Glutamatergic neuron (in vitro differentiated cells): ENCODE results near the gene CNTF. TPM values are rescaled to one million over a fixed set of nuclear protein-coding genes. Genes with fewer than 3 reads are reported as not detected.

ENCODE experiments used
- DNase-seq: peaks from one replicate; pipeline ENCODE4 v3.0.0; 2022
- H3K27ac Mint-ChIP-seq: one replicate; pipeline ENCODE4 v1.8.0; 2020; ENCODE audit warnings: mild to moderate bottlenecking, mixed read lengths, inconsistent platforms; ENCODE audit not compliant: unreplicated experiment
- H3K27me3 Mint-ChIP-seq: one replicate; pipeline ENCODE4 v1.8.0; 2020; ENCODE audit warnings: mild to moderate bottlenecking, moderate library complexity, mixed read lengths, inconsistent platforms; ENCODE audit not compliant: unreplicated experiment
- H3K36me3 Mint-ChIP-seq: one replicate; pipeline ENCODE4 v1.8.0; 2020; ENCODE audit warnings: mild to moderate bottlenecking, mixed read lengths, inconsistent platforms; ENCODE audit not compliant: unreplicated experiment
- H3K4me1 Mint-ChIP-seq: one replicate; pipeline ENCODE4 v1.8.0; 2020; ENCODE audit warnings: mild to moderate bottlenecking, low read depth, mixed read lengths, inconsistent platforms; ENCODE audit not compliant: unreplicated experiment
- H3K4me3 Mint-ChIP-seq: one replicate; pipeline ENCODE4 v1.8.0; 2020; ENCODE audit warnings: mild to moderate bottlenecking, mixed read lengths, inconsistent platforms; ENCODE audit not compliant: unreplicated experiment
- H3K9me3 Mint-ChIP-seq: one replicate; pipeline ENCODE4 v1.8.0; 2020; ENCODE audit warnings: mild to moderate bottlenecking, moderate library complexity, mixed read lengths, inconsistent platforms; ENCODE audit not compliant: unreplicated experiment
- total RNA-seq: library from RNA; stranded (reverse); fragmentation: NEBNext Ultra II Directional; extraction: Animal tissue kit (Norgen Biotek cat#: 25700); gene quantifications from one replicate; pipeline ENCODE4 v1.2.1, GENCODE V29; 2021; ENCODE audit not compliant: unreplicated experiment
- TF ChIP-seq, protein P1 (sequence below): fragments of 200-600 bp; sonication (generic); IDR thresholded peaks from one replicate; pipeline ENCODE4 v1.5.0; 2021; ENCODE audit not compliant: partially characterized antibody, unreplicated experiment

The CNTF gene
- total RNA-seq, 1 donor from 2014 or later, result 4.6 TPM

DNA sequence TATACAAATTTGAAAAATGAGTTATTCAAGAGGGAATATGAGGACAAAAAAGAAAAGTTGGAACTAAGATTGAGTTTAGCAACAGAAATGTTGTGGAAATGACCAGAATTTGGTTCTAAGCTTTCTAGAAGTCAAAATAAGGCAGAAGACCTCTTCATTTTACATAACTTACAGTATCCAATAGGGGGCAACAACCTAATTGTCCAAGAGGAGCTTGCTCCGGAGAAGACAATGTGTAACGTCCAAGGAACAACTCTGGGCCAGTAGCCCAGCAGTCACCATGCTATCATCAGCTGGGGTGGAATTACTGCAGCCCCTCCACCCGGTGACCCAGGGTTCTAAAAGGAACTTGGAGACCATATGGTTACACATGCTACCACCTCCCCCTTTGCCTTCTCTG lies 14.1 kb downstream of the CNTF start:
- no peak overlapping the region for H3K27ac Mint-ChIP-seq
- no peaks in the 10 kb centered on the region for H3K27me3 Mint-ChIP-seq
- TF ChIP-seq, protein P1, sequence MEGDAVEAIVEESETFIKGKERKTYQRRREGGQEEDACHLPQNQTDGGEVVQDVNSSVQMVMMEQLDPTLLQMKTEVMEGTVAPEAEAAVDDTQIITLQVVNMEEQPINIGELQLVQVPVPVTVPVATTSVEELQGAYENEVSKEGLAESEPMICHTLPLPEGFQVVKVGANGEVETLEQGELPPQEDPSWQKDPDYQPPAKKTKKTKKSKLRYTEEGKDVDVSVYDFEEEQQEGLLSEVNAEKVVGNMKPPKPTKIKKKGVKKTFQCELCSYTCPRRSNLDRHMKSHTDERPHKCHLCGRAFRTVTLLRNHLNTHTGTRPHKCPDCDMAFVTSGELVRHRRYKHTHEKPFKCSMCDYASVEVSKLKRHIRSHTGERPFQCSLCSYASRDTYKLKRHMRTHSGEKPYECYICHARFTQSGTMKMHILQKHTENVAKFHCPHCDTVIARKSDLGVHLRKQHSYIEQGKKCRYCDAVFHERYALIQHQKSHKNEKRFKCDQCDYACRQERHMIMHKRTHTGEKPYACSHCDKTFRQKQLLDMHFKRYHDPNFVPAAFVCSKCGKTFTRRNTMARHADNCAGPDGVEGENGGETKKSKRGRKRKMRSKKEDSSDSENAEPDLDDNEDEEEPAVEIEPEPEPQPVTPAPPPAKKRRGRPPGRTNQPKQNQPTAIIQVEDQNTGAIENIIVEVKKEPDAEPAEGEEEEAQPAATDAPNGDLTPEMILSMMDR, result no peak

DNA sequence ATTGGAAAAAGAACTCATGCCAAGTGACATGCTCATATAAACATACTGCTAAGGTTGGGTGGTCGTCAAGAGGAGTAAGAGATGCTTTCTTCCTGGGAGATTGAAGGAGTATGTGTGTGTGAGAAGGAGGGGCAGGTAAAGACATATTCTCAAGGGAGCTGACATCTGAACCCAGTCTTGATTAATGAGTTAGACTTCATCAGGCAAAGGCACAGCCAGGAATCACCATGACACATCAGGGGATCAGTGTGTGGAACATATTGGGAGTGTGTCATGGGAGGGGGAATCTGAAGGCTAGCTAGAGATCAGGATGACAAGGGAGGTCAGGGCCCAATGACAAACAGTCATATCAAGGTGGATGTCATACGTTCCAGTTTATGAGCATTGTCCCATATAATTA lies 14.9 kb downstream of the CNTF start:
- Mint-ChIP-seq H3K27me3 (no peaks in the 10 kb centered on the region), H3K9me3 (no peaks in the 10 kb centered on the region), H3K4me3 (no peak overlapping the region), H3K27ac (no peak overlapping the region), H3K4me1 (no peaks in the 10 kb centered on the region), H3K36me3 (no peaks in the 10 kb centered on the region)
- no peak for DNase-seq
- TF ChIP-seq, protein P1, result no peak

More for the DNA sequence above, 14.1 kb downstream of the CNTF start:
- no peak overlapping the region for H3K4me3 Mint-ChIP-seq
- no peak for DNase-seq
- H3K9me3 Mint-ChIP-seq, result no peaks in the 10 kb centered on the region
- no peaks in the 10 kb centered on the region for H3K36me3 Mint-ChIP-seq
- no peaks in the 10 kb centered on the region for H3K4me1 Mint-ChIP-seq

GRCh38 chr11:58639103-58639502 lies 16.6 kb downstream of the CNTF start:
- no peaks in the 10 kb centered on the region for H3K36me3 Mint-ChIP-seq
- no peaks in the 10 kb centered on the region for H3K4me1 Mint-ChIP-seq
- H3K27ac Mint-ChIP-seq, result no peak overlapping the region
- no peak for DNase-seq
- H3K27me3 Mint-ChIP-seq, result no peaks in the 10 kb centered on the region
- TF ChIP-seq, protein P1, result no peak
- H3K9me3 Mint-ChIP-seq, result no peaks in the 10 kb centered on the region
- no peak overlapping the region for H3K4me3 Mint-ChIP-seq

GRCh38 chr11:58639669-58640068 lies 17.2 kb downstream of the CNTF start:
- H3K36me3 Mint-ChIP-seq, result no peaks in the 10 kb centered on the region
- no peak overlapping the region for H3K27ac Mint-ChIP-seq
- TF ChIP-seq, protein P1, result no peak
- no peaks in the 10 kb centered on the region for H3K27me3 Mint-ChIP-seq
- no peak for DNase-seq
- H3K9me3 Mint-ChIP-seq, result no peaks in the 10 kb centered on the region
- H3K4me3 Mint-ChIP-seq, result no peak overlapping the region
- H3K4me1 Mint-ChIP-seq, result no peaks in the 10 kb centered on the region

- H3K27ac Mint-ChIP-seq, result no peak overlapping the region
- H3K4me3 Mint-ChIP-seq, result no peak overlapping the region
- no peaks in the 10 kb centered on the region for H3K27me3 Mint-ChIP-seq
- no peaks in the 10 kb centered on the region for H3K4me1 Mint-ChIP-seq
- TF ChIP-seq, protein P1, result no peak
- H3K9me3 Mint-ChIP-seq, result peaks cover 2% of the 10 kb centered on the region
- no peak for DNase-seq
- no peaks in the 10 kb centered on the region for H3K36me3 Mint-ChIP-seq
These were observed 18.0 kb downstream of the CNTF start for GRCh38 chr11:58640386-58641023.
